Activated CD8-positive, alpha-beta T cell treated with anti-CD3 and anti-CD28 coated beads for 36 hours (primary cell): ENCODE measurements around the gene NUDT17. TPM values are rescaled to one million over a fixed set of nuclear protein-coding genes. Genes with fewer than 3 reads are reported as not detected.

Experiments used
- ATAC-seq: fragments of 200-7000 bp; cut with Tn5 transposase; one replicate; pipeline ENCODE4 v1.10.0; 2021; ENCODE audit warnings: mild to moderate bottlenecking, moderate library complexity
- CTCF ChIA-PET: fragments of 350-600 bp; sonication (Branson Sonifier 250); formaldehyde crosslinking; loops from one replicate; lab custom pipeline; 2021; ENCODE audit warnings: antibody characterized with exemption; lab: Charles Lee
- POLR2A ChIA-PET: fragments of 350-600 bp; sonication (Branson Sonifier 250); formaldehyde crosslinking; loops from one replicate; lab custom pipeline; 2021; ENCODE audit warnings: antibody characterized with exemption; lab: Charles Lee
- DNase-seq: peaks from one replicate; pipeline ENCODE4 v3.0.0-alpha.2; 2020
- H3K27ac Mint-ChIP-seq: one replicate; pipeline ENCODE4 v1.8.0; 2021; ENCODE audit warnings: mild to moderate bottlenecking, mixed read lengths
- H3K27me3 Mint-ChIP-seq: one replicate; pipeline ENCODE4 v1.8.0; 2021; ENCODE audit warnings: mixed read lengths
- H3K36me3 Mint-ChIP-seq: one replicate; pipeline ENCODE4 v1.8.0; 2021; ENCODE audit warnings: low read depth, mixed read lengths
- H3K4me1 Mint-ChIP-seq: one replicate; pipeline ENCODE4 v1.8.0; 2021; ENCODE audit warnings: low read depth, mixed read lengths
- H3K4me3 Mint-ChIP-seq: one replicate; pipeline ENCODE4 v1.8.0; 2021; ENCODE audit warnings: mild to moderate bottlenecking, moderate library complexity, mixed read lengths
- H3K9me3 Mint-ChIP-seq: one replicate; pipeline ENCODE4 v1.8.0; 2021; ENCODE audit warnings: mixed read lengths
- intact Hi-C: fragments of 100-400 bp; cut with micrococcal nuclease; formaldehyde crosslinking; loops from one replicate; pipeline ENCODE4 v1.10.0; 2022
- total RNA-seq, 2 experiments: library from RNA; stranded (reverse); gene quantifications; one replicate each; pipeline ENCODE4 v1.2.3, GENCODE V29; 2021
- TF ChIP-seq, protein P1 (sequence below): fragments of 200-600 bp; IDR thresholded peaks from one replicate; pipeline ENCODE4 v1.8.0; 2022; ENCODE audit warnings: antibody characterized with exemption, mild to moderate bottlenecking

Gene NUDT17
- total RNA-seq, 2 experiments from 2014 or later = 3.0 to 3.3 TPM

DNA sequence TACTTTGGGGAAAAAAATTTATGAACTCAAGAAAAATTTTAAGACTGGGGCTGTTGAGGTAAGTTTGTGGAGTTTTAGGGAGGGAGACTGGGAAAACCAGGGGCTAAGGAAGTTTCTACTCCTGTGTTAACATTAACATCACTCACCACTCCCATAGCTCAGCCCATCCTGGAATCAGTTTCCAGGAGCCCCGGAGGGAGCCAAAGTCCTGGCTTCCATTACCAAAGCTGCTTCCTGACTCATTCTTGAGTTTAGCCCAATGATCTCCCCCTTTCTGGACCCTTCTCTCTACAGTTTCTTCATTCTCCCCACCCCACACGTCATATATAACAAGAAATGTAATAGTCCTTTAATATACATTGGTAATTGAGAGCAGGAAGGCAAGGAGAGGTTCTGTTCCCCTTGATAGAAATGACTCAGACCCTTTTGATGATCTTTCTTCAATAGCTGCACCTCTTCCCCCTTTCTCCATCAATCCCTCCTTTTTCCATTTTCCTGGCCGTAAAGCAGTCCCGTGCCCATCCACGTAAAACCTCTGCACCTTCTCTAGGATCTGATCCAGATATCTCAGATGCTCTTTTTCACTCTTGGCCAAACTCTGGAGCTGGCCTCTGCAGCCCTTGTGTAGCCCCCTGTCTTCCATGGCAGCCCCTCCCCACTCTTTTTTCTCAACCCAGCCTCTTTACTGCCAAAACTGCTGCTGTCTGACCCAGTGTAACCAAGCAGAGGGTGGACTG, 18.0 kb downstream of the NUDT17 start:
- H3K4me1 Mint-ChIP-seq = peaks cover 4% of the 10 kb centered on the region
- H3K36me3 Mint-ChIP-seq = no peaks in the 10 kb centered on the region
- ATAC-seq = no peak
- TF ChIP-seq, protein P1, sequence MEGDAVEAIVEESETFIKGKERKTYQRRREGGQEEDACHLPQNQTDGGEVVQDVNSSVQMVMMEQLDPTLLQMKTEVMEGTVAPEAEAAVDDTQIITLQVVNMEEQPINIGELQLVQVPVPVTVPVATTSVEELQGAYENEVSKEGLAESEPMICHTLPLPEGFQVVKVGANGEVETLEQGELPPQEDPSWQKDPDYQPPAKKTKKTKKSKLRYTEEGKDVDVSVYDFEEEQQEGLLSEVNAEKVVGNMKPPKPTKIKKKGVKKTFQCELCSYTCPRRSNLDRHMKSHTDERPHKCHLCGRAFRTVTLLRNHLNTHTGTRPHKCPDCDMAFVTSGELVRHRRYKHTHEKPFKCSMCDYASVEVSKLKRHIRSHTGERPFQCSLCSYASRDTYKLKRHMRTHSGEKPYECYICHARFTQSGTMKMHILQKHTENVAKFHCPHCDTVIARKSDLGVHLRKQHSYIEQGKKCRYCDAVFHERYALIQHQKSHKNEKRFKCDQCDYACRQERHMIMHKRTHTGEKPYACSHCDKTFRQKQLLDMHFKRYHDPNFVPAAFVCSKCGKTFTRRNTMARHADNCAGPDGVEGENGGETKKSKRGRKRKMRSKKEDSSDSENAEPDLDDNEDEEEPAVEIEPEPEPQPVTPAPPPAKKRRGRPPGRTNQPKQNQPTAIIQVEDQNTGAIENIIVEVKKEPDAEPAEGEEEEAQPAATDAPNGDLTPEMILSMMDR = no peak
- no peak overlapping the region for H3K27ac Mint-ChIP-seq
- CTCF ChIA-PET = interaction anchor here (1.9 to 12.1 kb wide), 3 partner anchors 9 to 29 kb away, joined by 8 to 231 read pairs (median 24); partner anchors contain the start of gene NUDT17
- POLR2A ChIA-PET = interaction anchor here (1.0 to 1.1 kb wide), 3 partner anchors 9 to 101 kb away, joined by 3 to 6 read pairs (median 3); partner anchors contain the start of genes ANKRD34A, NUDT17 and POLR3GL
- peaks cover 1% of the 10 kb centered on the region for H3K27me3 Mint-ChIP-seq
- H3K4me3 Mint-ChIP-seq = no peak overlapping the region
- DNase-seq = no peak
- H3K9me3 Mint-ChIP-seq = no peaks in the 10 kb centered on the region
- intact Hi-C loops = no loop called here

DNA sequence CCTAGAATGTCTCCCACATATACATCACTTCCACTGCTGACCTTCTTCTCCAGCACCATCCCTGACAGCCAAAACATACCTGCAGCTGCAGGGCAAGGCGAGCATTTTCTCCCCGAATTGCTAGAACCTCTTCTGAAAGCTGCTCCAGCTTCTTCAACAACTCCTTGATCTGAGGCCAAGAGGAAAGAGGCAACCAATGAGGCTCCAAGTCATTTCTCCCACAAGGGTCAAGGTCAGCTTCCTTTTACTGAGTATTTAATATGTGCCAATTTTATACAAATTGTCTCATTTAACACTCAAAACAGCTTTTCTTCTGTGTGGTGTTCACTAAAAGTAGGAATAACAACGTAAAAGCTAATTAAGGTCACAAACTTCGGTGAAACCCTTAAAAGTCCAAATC, 22.8 kb downstream of the NUDT17 start:
- intact Hi-C loops = no loop called here
- POLR2A ChIA-PET = interaction anchor here (0.6 to 1.6 kb wide), 2 partner anchors 9 to 274 kb away, joined by 3 to 8 read pairs; partner anchors contain the start of gene PIAS3
- no peak overlapping the region for H3K27ac Mint-ChIP-seq
- no peak for ATAC-seq
- no peaks in the 10 kb centered on the region for H3K36me3 Mint-ChIP-seq
- CTCF ChIA-PET = interaction anchor here (1.1 to 1.4 kb wide), 4 partner anchors 9 to 38 kb away, joined by 3 to 4 read pairs (median 3); partner anchors contain the start of gene PIAS3
- H3K4me3 Mint-ChIP-seq = no peak overlapping the region
- TF ChIP-seq, protein P1 = no peak
- H3K9me3 Mint-ChIP-seq = no peaks in the 10 kb centered on the region
- H3K27me3 Mint-ChIP-seq = peaks cover 9% of the 10 kb centered on the region
- DNase-seq = no peak
- peaks cover 13% of the 10 kb centered on the region for H3K4me1 Mint-ChIP-seq

DNA sequence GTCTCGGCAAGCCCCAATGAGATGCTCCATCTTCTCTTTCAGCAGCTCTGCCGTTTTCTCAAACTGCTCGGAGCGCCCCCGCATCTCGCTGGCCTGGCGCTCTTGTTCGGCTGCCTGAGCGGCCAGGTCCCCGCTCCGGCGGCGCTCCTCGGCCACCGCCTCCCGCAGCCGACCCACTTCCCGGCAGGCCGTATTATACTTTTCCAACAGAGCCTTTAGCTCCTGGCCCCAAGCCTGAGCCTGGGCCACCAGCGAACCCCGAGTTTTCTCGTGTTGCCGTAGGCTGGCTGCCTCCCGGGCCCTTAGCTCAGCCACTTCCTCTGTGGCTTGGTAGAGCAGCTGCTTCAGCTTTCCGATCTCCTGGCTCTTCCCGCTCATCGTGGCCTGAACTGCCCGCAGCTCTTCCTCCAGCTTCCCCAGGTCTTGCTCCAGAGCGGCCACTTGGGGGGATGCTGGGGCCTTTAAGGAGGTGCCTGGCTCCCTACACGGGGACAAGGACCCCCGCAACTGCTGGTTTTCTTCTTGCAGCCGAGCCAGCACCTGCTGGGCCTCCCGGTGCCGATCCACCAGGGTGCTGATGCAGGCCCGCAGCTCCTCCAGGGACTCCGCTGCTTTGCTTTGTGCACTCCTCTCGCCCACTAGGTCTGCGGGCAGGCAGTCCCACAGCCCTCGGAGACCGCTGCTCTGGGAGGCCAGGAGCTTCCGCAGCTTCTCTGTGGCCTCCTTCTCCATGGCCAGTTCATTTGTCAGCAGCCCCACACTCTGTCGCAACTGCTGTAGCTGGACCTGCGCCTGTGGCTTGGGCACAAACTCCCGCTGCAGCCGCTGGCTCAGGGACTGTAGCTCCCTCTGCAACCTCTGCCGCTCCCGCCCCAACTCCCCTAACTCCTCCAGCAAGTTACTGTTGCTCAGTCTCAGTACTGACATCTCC, 26.8 kb downstream of the NUDT17 start:
- no peaks in the 10 kb centered on the region for H3K36me3 Mint-ChIP-seq
- peak; percentile 81 for ATAC-seq
- TF ChIP-seq, protein P1 = no peak
- intact Hi-C loops = no loop called here
- ChIA-PET POLR2A (interaction anchor here (0.6 to 2.0 kb wide), 14 partner anchors 9 to 73 kb away, joined by 3 to 9 read pairs (median 3); partner anchors contain the start of genes ANKRD35, ITGA10, PEX11B and PIAS3), CTCF (interaction anchor here (0.7 to 5.7 kb wide), 16 partner anchors 9 to 137 kb away, joined by 3 to 43 read pairs (median 5); partner anchors contain the start of genes ANKRD35, ITGA10, NUDT17 and PIAS3)
- peak overlapping the region; percentile 75 for H3K4me3 Mint-ChIP-seq
- H3K27me3 Mint-ChIP-seq = peaks cover 8% of the 10 kb centered on the region
- peak overlapping the region; percentile 27 for H3K27ac Mint-ChIP-seq
- peak; percentile 47 for DNase-seq
- peaks cover 13% of the 10 kb centered on the region for H3K4me1 Mint-ChIP-seq
- H3K9me3 Mint-ChIP-seq = no peaks in the 10 kb centered on the region

DNA sequence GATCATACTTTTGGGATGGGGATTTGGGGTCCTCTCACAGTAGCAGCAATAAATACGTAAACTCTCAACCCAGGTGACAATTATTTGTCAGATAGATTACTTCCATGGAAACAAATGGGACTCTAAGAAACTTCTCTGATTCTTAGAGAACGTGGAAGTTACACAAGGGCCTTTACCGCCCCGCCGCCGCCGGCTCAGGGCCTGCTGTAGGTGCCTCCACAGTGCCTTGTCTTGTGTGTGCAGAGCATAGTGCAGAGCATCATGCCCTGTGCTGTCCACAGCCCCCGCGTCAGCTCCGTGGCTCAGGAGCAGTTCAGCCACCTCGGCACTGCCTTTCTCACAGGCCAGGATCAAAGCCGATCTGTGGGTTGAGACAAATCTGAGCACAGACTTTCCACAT, 29.2 kb downstream of the NUDT17 start:
- ChIA-PET POLR2A (interaction anchor here (1.4 kb wide), 1 partner anchor 15 kb away, joined by 5 read pairs; no protein-coding TSS in a partner anchor), CTCF (interaction anchor here (0.6 to 5.7 kb wide), 3 partner anchors 9 to 29 kb away, joined by 3 to 43 read pairs (median 6); partner anchors contain the start of gene NUDT17)
- DNase-seq (no peak), ATAC-seq (no peak)
- H3K4me1 Mint-ChIP-seq = peaks cover 13% of the 10 kb centered on the region
- H3K27ac Mint-ChIP-seq = no peak overlapping the region
- H3K36me3 Mint-ChIP-seq = no peaks in the 10 kb centered on the region
- H3K9me3 Mint-ChIP-seq = no peaks in the 10 kb centered on the region
- TF ChIP-seq, protein P1 = no peak
- H3K27me3 Mint-ChIP-seq = peaks cover 8% of the 10 kb centered on the region
- intact Hi-C loops = no loop called here
- no peak overlapping the region for H3K4me3 Mint-ChIP-seq
